PC-3 (cell line): ENCODE measurements around the gene FBXO9. TPM values are rescaled to one million over a fixed set of nuclear protein-coding genes. Genes with fewer than 3 reads are reported as not detected.
"Not testable (repeated sequence)": the region's sequence is repeated elsewhere in the genome, so short reads cannot be mapped to it uniquely, and the experiment has no call there.

Experiments
- ATAC-seq: fragments of 200-7000 bp; cut with Tn5 transposase; 2 replicates; pipeline ENCODE4 v1.9.1; 2020; ENCODE audit warnings: mild to moderate bottlenecking, moderate library complexity
- BruUV-seq: library from RNA; stranded (reverse); fragments of 400-500 nt; replicated peaks from 2 replicates; lab custom pipeline; 2021; lab: Mats Ljungman, UMichigan
- CTCF ChIA-PET: fragments of 300-600 bp; sonication (Branson Sonifier 250); formaldehyde crosslinking; loops from one replicate; lab custom pipeline; 2022; ENCODE audit warnings: antibody characterized with exemption; lab: Charles Lee
- POLR2A ChIA-PET: fragments of 300-600 bp; sonication (Branson Sonifier 250); formaldehyde crosslinking; loops from one replicate; lab custom pipeline; 2022; ENCODE audit warnings: antibody characterized with exemption; ENCODE audit not compliant: unreplicated experiment; lab: Charles Lee
- DNase-seq: peaks from one replicate; pipeline ENCODE4 v3.0.0-alpha.2; 2015
- H2AFZ ChIP-seq: fragments of 300-600 bp; sonication (generic); 2 replicates; pipeline ENCODE4 v1.6.0; 2016; ENCODE audit warnings: antibody characterized with exemption, low read length
- H3F3A ChIP-seq: fragments of 300-600 bp; sonication (generic); one replicate; pipeline ENCODE4 v1.6.0; 2017; ENCODE audit warnings: antibody characterized with exemption, low read length, control low read depth, mild to moderate bottlenecking; ENCODE audit not compliant: unreplicated experiment
- H3K27ac ChIP-seq: fragments of 300-600 bp; sonication (generic); 2 replicates; pipeline ENCODE4 v1.5.1; 2016; ENCODE audit warnings: mild to moderate bottlenecking, low read length
- H3K27me3 ChIP-seq: fragments of 300-600 bp; sonication (generic); 2 replicates; pipeline ENCODE4 v1.6.1; 2016; ENCODE audit warnings: low read length, mixed read lengths
- H3K36me3 ChIP-seq: fragments of 300-600 bp; sonication (generic); 2 replicates; pipeline ENCODE4 v1.6.1; 2016; ENCODE audit warnings: low read depth, mixed run types, low read length, mixed read lengths
- H3K4me1 ChIP-seq: fragments of 300-600 bp; sonication (generic); 2 replicates; pipeline ENCODE4 v1.5.1; 2016; ENCODE audit warnings: low read length; ENCODE audit not compliant: insufficient read depth
- H3K4me2 ChIP-seq: fragments of 300-600 bp; sonication (generic); 2 replicates; pipeline ENCODE4 v1.6.0; 2016; ENCODE audit warnings: low read length
- H3K4me3 ChIP-seq: fragments of 300-600 bp; sonication (generic); 2 replicates; pipeline ENCODE4 v1.5.1; 2016; ENCODE audit warnings: mild to moderate bottlenecking, low read length, mixed read lengths
- H3K79me2 ChIP-seq: fragments of 300-600 bp; sonication (generic); 2 replicates; pipeline ENCODE4 v1.6.1; 2017; ENCODE audit warnings: low read length, mixed read lengths
- H3K9ac ChIP-seq: fragments of 300-600 bp; sonication (generic); 2 replicates; pipeline ENCODE4 v1.6.0; 2016; ENCODE audit warnings: mild to moderate bottlenecking, low read length
- H3K9me2 ChIP-seq: fragments of 300-600 bp; sonication (generic); replicated peaks from 2 replicates; pipeline ENCODE4 v1.6.1; 2016; ENCODE audit warnings: mixed run types, low read length, mixed read lengths
- H3K9me3 ChIP-seq: fragments of 300-600 bp; sonication (generic); 2 replicates; pipeline ENCODE4 v1.6.1; 2016; ENCODE audit warnings: low read length, mixed read lengths
- H4K20me1 ChIP-seq: fragments of 300-600 bp; sonication (generic); 2 replicates; pipeline ENCODE4 v1.6.1; 2016; ENCODE audit warnings: low read length, mixed read lengths
- EZH2 ChIP-seq: fragments of 300-600 bp; sonication (generic); IDR thresholded peaks from one replicate; pipeline ENCODE4 v1.6.1; 2017; ENCODE audit warnings: antibody characterized with exemption, mild to moderate bottlenecking, low read length; ENCODE audit not compliant: unreplicated experiment
- EZH2phosphoT487 ChIP-seq: fragments of 300-600 bp; sonication (generic); IDR thresholded peaks from 2 replicates; pipeline ENCODE4 v1.6.1; 2018; ENCODE audit warnings: mild to moderate bottlenecking, antibody characterized with exemption, low read length, borderline replicate concordance
- intact Hi-C: fragments of 100-400 bp; cut with micrococcal nuclease; formaldehyde crosslinking; loops from 2 replicates; pipeline ENCODE4 v1.9.0; 2023
- total RNA-seq: library from RNA; depleted of rRNA; stranded (reverse); fragments of >200 nt; gene quantifications from 2 replicates; pipeline ENCODE4 v1.2.3, GENCODE V29; 2014
- TF ChIP-seq, protein P1 (sequence below): fragments of 300-600 bp; sonication (generic); conservative IDR thresholded peaks from 2 replicates; pipeline ENCODE4 v1.5.1; 2017; ENCODE audit warnings: antibody characterized with exemption, low read depth, mild to moderate bottlenecking, low read length

FBXO9 gene
- total RNA-seq, 1 experiment from 2014 or later, result 54.6 TPM

DNA sequence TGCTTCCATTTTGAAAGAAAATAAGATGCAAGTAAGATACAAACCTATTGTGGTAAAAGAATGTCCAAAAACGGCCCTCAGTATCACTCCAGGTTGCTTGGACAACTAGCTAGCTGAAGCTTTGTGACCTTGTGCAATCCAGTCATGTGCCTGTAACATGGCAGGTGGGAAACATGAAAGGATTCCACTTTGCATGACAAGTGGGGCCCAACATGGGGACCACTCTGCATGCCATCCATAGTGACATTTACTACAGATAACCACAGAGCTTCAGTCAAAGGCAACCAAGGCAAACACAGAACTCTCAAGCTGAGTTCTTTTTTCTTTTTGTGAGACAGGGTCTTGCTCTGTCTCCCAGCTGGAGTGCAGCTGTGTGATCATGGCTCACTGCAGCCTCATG is 15.8 kb upstream of the FBXO9 start:
- no peak overlapping the region for H2AFZ ChIP-seq
- peak overlapping the region; percentile 96 for H3K27ac ChIP-seq
- no peak overlapping the region for H3K4me3 ChIP-seq
- intact Hi-C loops, result no loop called here
- no peaks in the 10 kb centered on the region for H3K9me3 ChIP-seq
- no peak overlapping the region; the same call in 1 of the 2 replicates for H3K9ac ChIP-seq
- no peak for TF ChIP-seq EZH2
- no peak for TF ChIP-seq EZH2phosphoT487
- TF ChIP-seq, protein P1, sequence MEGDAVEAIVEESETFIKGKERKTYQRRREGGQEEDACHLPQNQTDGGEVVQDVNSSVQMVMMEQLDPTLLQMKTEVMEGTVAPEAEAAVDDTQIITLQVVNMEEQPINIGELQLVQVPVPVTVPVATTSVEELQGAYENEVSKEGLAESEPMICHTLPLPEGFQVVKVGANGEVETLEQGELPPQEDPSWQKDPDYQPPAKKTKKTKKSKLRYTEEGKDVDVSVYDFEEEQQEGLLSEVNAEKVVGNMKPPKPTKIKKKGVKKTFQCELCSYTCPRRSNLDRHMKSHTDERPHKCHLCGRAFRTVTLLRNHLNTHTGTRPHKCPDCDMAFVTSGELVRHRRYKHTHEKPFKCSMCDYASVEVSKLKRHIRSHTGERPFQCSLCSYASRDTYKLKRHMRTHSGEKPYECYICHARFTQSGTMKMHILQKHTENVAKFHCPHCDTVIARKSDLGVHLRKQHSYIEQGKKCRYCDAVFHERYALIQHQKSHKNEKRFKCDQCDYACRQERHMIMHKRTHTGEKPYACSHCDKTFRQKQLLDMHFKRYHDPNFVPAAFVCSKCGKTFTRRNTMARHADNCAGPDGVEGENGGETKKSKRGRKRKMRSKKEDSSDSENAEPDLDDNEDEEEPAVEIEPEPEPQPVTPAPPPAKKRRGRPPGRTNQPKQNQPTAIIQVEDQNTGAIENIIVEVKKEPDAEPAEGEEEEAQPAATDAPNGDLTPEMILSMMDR, result no peak
- DNase-seq (no peak), ATAC-seq (no peak)
- no peaks in the 10 kb centered on the region for H3K9me2 ChIP-seq
- H3K27me3 ChIP-seq, result no peaks in the 10 kb centered on the region
- peak overlapping the region; percentile 90; the same call in 1 of the 2 replicates for H3K4me2 ChIP-seq
- peaks cover 8% of the 10 kb centered on the region for H3F3A ChIP-seq
- CTCF ChIA-PET, result interaction anchor here (1.5 kb wide), 1 partner anchor 56 kb away, joined by 4 read pairs; no protein-coding TSS in a partner anchor
- BruUV-seq, result no TSS peak
- no peaks in the 10 kb centered on the region for H4K20me1 ChIP-seq
- POLR2A ChIA-PET, result no interaction called here
- H3K79me2 ChIP-seq, result peaks cover 15% of the 10 kb centered on the region; the same call in 1 of the 2 replicates
- no peaks in the 10 kb centered on the region for H3K36me3 ChIP-seq
- H3K4me1 ChIP-seq, result peaks cover 21% of the 10 kb centered on the region

DNA sequence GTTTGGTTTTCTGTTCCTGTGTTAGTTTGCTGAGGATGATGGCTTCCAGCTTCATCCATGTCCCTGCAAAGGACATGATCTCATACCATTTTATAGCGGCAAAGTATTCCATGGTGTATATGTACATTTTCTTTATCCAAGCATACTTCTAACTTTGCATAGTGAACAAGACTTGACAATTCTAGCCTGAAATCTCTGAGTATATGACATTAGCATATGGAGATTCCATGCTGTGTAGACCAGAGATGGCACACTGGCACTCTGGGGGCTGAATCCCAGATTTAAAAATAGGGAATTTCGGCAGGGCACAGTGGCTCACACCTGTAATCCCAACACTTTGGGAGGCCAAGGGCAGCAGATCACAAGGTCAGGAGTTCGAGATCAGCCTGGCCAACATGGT is 13.1 kb upstream of the FBXO9 start:
- DNase-seq, H3K27me3 ChIP-seq, H3K9ac ChIP-seq, H3K4me3 ChIP-seq, H4K20me1 ChIP-seq, H3K9me2 ChIP-seq, BruUV-seq, H3K4me2 ChIP-seq, H3K9me3 ChIP-seq, H3K27ac ChIP-seq, CTCF ChIA-PET, H2AFZ ChIP-seq, H3K36me3 ChIP-seq, ATAC-seq, POLR2A ChIA-PET, H3F3A ChIP-seq, intact Hi-C loops: not testable (repeated sequence)
- Histone ChIP-seq H3K4me1 (peaks cover 20% of the 10 kb centered on the region), H3K79me2 (peaks cover 13% of the 10 kb centered on the region)

DNA sequence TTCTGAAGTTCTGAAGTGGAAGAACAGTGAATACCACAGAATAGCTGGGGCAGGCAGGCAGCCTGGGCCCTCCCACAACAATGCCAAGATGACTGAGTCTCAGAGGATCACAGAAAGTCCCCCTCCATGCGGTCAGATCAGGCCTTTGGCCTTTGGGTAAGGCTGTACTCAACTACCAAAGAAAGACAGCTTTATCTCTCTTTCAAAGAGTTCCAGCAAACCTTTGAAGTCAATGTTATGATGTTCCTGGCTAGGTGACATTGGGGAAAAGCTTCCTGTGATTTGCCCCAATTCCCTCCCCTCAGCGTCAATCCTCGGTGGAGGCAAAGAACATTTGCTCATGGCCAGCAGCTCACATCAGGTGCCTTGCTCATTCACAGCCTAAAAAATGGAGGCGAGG is 10.7 kb upstream of the FBXO9 start:
- ChIA-PET POLR2A (interaction anchor here (0.6 kb wide), 1 partner anchor 77 kb away, joined by 5 read pairs; no protein-coding TSS in a partner anchor), CTCF (no interaction called here)
- ATAC-seq, result no peak
- Histone ChIP-seq H3K9me3 (no peaks in the 10 kb centered on the region), H2AFZ (no peak overlapping the region), H3K4me1 (peaks cover 17% of the 10 kb centered on the region), H3K9me2 (no peaks in the 10 kb centered on the region), H3K27ac (no peak overlapping the region), H3F3A (no peaks in the 10 kb centered on the region), H3K27me3 (no peaks in the 10 kb centered on the region), H3K4me2 (no peak overlapping the region), H3K79me2 (peaks cover 36% of the 10 kb centered on the region), H3K4me3 (no peak overlapping the region), H3K9ac (no peak overlapping the region), H3K36me3 (no peaks in the 10 kb centered on the region), H4K20me1 (no peaks in the 10 kb centered on the region)
- TF ChIP-seq EZH2, result no peak
- TF ChIP-seq EZH2phosphoT487, result no peak
- TF ChIP-seq, protein P1, result no peak
- BruUV-seq, result no TSS peak
- no peak for DNase-seq
- intact Hi-C loops, result no loop called here
